Skeletal muscle tissue (tissue), 4 donors: ENCODE data around the gene RAD9A. TPM values are rescaled to one million over a fixed set of nuclear protein-coding genes. Genes with fewer than 3 reads are reported as not detected.
A peak's percentile ranks its signal among the peaks of the same experiment; 100 is the strongest.

Experiments used
- H3K27ac ChIP-seq: one replicate; pipeline ENCODE4 v1.7.0; 2013; ENCODE audit warnings: mild to moderate bottlenecking, low read depth, low read length, inconsistent platforms
- H3K27me3 ChIP-seq, 3 donors: one replicate each; pipeline ENCODE4 v1.7.0; 2013; ENCODE audit warnings: low read length in 3 of 3; ENCODE audit not compliant: control insufficient read depth in 3 of 3, insufficient read depth in 3 of 3
- H3K36me3 ChIP-seq, 3 donors: one replicate each; pipeline ENCODE4 v1.7.0; 2013; ENCODE audit warnings: low read length in 3 of 3; ENCODE audit not compliant: control insufficient read depth in 3 of 3, insufficient read depth in 3 of 3
- H3K4me1 ChIP-seq, 3 donors: one replicate each; pipeline ENCODE4 v1.7.0; 2013; ENCODE audit warnings: low read length in 3 of 3, mild to moderate bottlenecking in 3 of 3; ENCODE audit not compliant: control insufficient read depth in 3 of 3, insufficient read depth in 3 of 3
- H3K4me3 ChIP-seq, 3 donors: one replicate each; pipeline ENCODE4 v1.7.0; 2013; ENCODE audit warnings: low read length in 3 of 3
- H3K9ac ChIP-seq, 3 donors: one replicate each; pipeline ENCODE4 v1.7.0; 2013; ENCODE audit warnings: low read length in 3 of 3, mild to moderate bottlenecking in 3 of 3, moderate library complexity in 2 of 3, low read depth in 1 of 3
- H3K9me3 ChIP-seq, 3 donors: one replicate each; pipeline ENCODE4 v1.7.0; 2013; ENCODE audit warnings: low read length in 3 of 3; ENCODE audit not compliant: control insufficient read depth in 3 of 3
- total RNA-seq: library from RNA; depleted of rRNA; stranded (reverse); fragments of >200 nt; gene quantifications from one replicate; pipeline ENCODE4 v1.2.3, GENCODE V29; 2014
- donor health status: Osteomylitis.

RAD9A gene
- total RNA-seq, 1 donor from 2014 or later = 2.6 TPM

GRCh38 chr11:67381244-67381972 lies 10.4 kb upstream of the RAD9A start:
- peaks cover 8 to 36% (median 17%) of the 10 kb centered on the region in 3 donors for H3K27me3 ChIP-seq
- H3K36me3 ChIP-seq = no peaks in the 10 kb centered on the region
- no peak overlapping the region for H3K27ac ChIP-seq
- H3K9ac ChIP-seq = no peak overlapping the region
- H3K9me3 ChIP-seq = no peaks in the 10 kb centered on the region
- H3K4me3 ChIP-seq = no peak overlapping the region
- H3K4me1 ChIP-seq = peaks cover 2 to 13% (median 4%) of the 10 kb centered on the region in 3 donors

- Histone ChIP-seq H3K27me3 (peaks cover 6 to 27% (median 7%) of the 10 kb centered on the region in 3 donors), H3K4me1 (peaks cover 2 to 13% (median 4%) of the 10 kb centered on the region in 3 donors), H3K9me3 (no peaks in the 10 kb centered on the region), H3K36me3 (no peaks in the 10 kb centered on the region), H3K4me3 (no peak overlapping the region), H3K9ac (no peak overlapping the region), H3K27ac (no peak overlapping the region)
Measured at GRCh38 chr11:67382276-67383136, 9.3 kb upstream of the RAD9A start.

- Histone ChIP-seq H3K27me3 (peaks cover 2 to 20% (median 7%) of the 10 kb centered on the region in 3 donors), H3K4me1 (peaks cover 4 to 21% (median 5%) of the 10 kb centered on the region in 3 donors), H3K36me3 (no peaks in the 10 kb centered on the region), H3K9ac (peak overlapping the region in 1 of 3 donors; percentile 23), H3K4me3 (no peak overlapping the region), H3K27ac (no peak overlapping the region), H3K9me3 (no peaks in the 10 kb centered on the region)
Measured at GRCh38 chr11:67384851-67385366, 6.9 kb upstream of the RAD9A start.

- Histone ChIP-seq H3K36me3 (no peaks in the 10 kb centered on the region), H3K9ac (no peak overlapping the region), H3K9me3 (no peaks in the 10 kb centered on the region)
Measured at GRCh38 chr11:67387069-67387468, 4.7 kb upstream of the RAD9A start.

DNA sequence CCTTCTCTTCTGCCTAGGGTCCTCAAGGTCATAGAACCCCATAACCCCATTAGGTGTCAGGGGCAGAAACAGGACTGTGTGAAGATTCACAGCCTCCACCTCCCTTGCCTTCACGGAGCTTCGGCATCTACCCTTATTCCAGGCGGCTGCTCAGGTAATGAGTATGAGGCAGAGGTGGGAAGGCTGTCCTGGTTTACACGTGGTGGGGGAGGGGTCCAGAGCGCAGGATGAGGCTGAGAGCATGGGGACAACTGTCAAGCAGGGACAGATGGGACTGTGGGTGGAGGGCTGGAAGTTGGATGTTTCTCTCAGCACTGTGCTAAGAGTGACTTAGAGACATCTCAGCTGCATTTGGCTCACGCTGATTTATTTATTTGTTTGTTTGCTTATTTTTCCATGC lies 4.3 kb upstream of the RAD9A start:
- Histone ChIP-seq H3K4me3 (no peak overlapping the region), H3K9me3 (no peaks in the 10 kb centered on the region), H3K4me1 (peaks cover 12 to 34% (median 13%) of the 10 kb centered on the region in 3 donors), H3K27me3 (peaks cover 2 to 20% (median 7%) of the 10 kb centered on the region in 3 donors), H3K36me3 (no peaks in the 10 kb centered on the region), H3K9ac (no peak overlapping the region), H3K27ac (no peak overlapping the region)

More at GRCh38 chr11:67387069-67387468, 4.7 kb upstream of the RAD9A start:
- Histone ChIP-seq H3K27me3 (peaks cover 2 to 20% (median 7%) of the 10 kb centered on the region in 3 donors), H3K4me3 (no peak overlapping the region), H3K27ac (no peak overlapping the region), H3K4me1 (peaks cover 10 to 34% (median 12%) of the 10 kb centered on the region in 3 donors)

DNA sequence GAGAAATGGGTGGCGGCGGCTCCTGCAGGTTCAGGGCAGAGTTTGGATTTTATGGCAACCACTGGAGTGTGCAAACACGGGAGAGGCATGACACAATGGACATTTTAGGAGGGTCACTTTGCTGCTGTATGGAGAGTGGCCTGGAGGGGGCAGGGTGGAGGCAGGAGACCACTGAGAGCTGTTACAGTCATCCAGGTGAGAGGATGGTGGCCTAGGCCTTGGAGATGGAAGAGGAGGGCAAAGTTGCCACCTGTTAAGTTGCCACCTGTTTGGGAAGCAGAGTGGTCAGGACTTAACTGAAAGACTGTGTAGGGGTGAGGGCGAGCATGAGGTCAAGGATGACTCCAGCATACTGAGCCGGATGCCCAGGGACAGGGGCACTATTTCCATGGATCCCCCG lies 2.3 kb upstream of the RAD9A start:
- Histone ChIP-seq H3K36me3 (peaks cover 0 to 9% (median 4%) of the 10 kb centered on the region in 3 donors), H3K27me3 (peaks cover 0 to 11% (median 5%) of the 10 kb centered on the region in 3 donors), H3K9me3 (no peaks in the 10 kb centered on the region), H3K4me3 (no peak overlapping the region), H3K27ac (no peak overlapping the region), H3K9ac (peak overlapping the region in 1 of 3 donors; percentile 25), H3K4me1 (peaks cover 15 to 37% (median 15%) of the 10 kb centered on the region in 3 donors)

- H3K4me3 ChIP-seq = peak overlapping the region; percentile 93 to 95 (median 95)
- no peaks in the 10 kb centered on the region for H3K9me3 ChIP-seq
- H3K27me3 ChIP-seq = peaks cover 0 to under 1% (median 0%) of the 10 kb centered on the region in 3 donors
- peaks cover 0 to 13% (median 11%) of the 10 kb centered on the region in 3 donors for H3K36me3 ChIP-seq
- H3K9ac ChIP-seq = peak overlapping the region; percentile 96 to 98 (median 97)
- peak overlapping the region; percentile 91 for H3K27ac ChIP-seq
- H3K4me1 ChIP-seq = peaks cover 15 to 29% (median 15%) of the 10 kb centered on the region in 3 donors
Measured at GRCh38 chr11:67390947-67391303, 861 bp upstream of the RAD9A start.

- peak overlapping the region; percentile 91 for H3K27ac ChIP-seq
Measured at GRCh38 chr11:67392183-67392715, 463 bp downstream of the RAD9A start.

DNA sequence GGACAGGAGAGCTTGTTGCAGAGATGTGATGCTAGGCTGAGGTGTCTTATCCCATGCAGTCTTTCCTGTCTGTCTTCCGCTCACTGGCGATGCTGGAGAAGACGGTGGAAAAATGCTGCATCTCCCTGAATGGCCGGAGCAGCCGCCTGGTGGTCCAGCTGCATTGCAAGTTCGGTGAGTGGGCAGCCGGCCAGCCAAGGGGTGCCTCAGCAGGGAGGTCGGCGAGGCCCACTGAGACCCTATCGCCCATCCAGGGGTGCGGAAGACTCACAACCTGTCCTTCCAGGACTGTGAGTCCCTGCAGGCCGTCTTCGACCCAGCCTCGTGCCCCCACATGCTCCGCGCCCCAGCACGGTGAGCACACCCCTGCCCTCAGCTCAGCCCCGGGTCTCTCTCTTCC lies 1.7 kb downstream of the RAD9A start:
- H3K36me3 ChIP-seq = peaks cover 17 to 28% (median 25%) of the 10 kb centered on the region in 3 donors
- H3K27ac ChIP-seq = no peak overlapping the region
- H3K27me3 ChIP-seq = no peaks in the 10 kb centered on the region
- H3K9me3 ChIP-seq = no peaks in the 10 kb centered on the region
- peaks cover 15 to 39% (median 19%) of the 10 kb centered on the region in 3 donors for H3K4me1 ChIP-seq
- no peak overlapping the region for H3K9ac ChIP-seq
- no peak overlapping the region for H3K4me3 ChIP-seq

More at GRCh38 chr11:67392183-67392715, 463 bp downstream of the RAD9A start:
- Histone ChIP-seq H3K36me3 (peaks cover 5 to 16% (median 16%) of the 10 kb centered on the region in 3 donors), H3K4me1 (peaks cover 15 to 29% (median 15%) of the 10 kb centered on the region in 3 donors), H3K9me3 (no peaks in the 10 kb centered on the region), H3K9ac (peak overlapping the region; percentile 74 to 98 (median 82)), H3K4me3 (peak overlapping the region; percentile 75 to 95 (median 93)), H3K27me3 (no peaks in the 10 kb centered on the region)
